B cell (primary cell): ENCODE measurements around the gene ZNF366.

ENCODE experiments used
- EZH2 ChIP-seq: IDR thresholded peaks from 2 replicates; pipeline ENCODE4 v1.6.1; 2012; ENCODE audit warnings: borderline replicate concordance, low read depth, mild to moderate bottlenecking, moderate library complexity, low read length; ENCODE audit not compliant: insufficient read depth, poor library complexity, severe bottlenecking
- TF ChIP-seq, protein P1 (sequence below): fragments of 200-600 bp; IDR thresholded peaks from one replicate; pipeline ENCODE4 v1.8.0; 2022; ENCODE audit warnings: antibody characterized with exemption, mild to moderate bottlenecking

- TF ChIP-seq, protein P1, sequence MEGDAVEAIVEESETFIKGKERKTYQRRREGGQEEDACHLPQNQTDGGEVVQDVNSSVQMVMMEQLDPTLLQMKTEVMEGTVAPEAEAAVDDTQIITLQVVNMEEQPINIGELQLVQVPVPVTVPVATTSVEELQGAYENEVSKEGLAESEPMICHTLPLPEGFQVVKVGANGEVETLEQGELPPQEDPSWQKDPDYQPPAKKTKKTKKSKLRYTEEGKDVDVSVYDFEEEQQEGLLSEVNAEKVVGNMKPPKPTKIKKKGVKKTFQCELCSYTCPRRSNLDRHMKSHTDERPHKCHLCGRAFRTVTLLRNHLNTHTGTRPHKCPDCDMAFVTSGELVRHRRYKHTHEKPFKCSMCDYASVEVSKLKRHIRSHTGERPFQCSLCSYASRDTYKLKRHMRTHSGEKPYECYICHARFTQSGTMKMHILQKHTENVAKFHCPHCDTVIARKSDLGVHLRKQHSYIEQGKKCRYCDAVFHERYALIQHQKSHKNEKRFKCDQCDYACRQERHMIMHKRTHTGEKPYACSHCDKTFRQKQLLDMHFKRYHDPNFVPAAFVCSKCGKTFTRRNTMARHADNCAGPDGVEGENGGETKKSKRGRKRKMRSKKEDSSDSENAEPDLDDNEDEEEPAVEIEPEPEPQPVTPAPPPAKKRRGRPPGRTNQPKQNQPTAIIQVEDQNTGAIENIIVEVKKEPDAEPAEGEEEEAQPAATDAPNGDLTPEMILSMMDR: no peak
- no peak for TF ChIP-seq EZH2
These were observed 36.4 kb downstream of the ZNF366 start for GRCh38 chr5:72470826-72471225.
